CD4-positive, alpha-beta T cell treated with Interleukin-15 for 4 hours (primary cell): Measurements from ENCODE around the gene HOXB5.

Experiments
- DNase-seq: peaks from one replicate; pipeline ENCODE4 v3.0.0-alpha.2; 2020; ENCODE audit warnings: low spot score

The HOXB5 gene

DNA sequence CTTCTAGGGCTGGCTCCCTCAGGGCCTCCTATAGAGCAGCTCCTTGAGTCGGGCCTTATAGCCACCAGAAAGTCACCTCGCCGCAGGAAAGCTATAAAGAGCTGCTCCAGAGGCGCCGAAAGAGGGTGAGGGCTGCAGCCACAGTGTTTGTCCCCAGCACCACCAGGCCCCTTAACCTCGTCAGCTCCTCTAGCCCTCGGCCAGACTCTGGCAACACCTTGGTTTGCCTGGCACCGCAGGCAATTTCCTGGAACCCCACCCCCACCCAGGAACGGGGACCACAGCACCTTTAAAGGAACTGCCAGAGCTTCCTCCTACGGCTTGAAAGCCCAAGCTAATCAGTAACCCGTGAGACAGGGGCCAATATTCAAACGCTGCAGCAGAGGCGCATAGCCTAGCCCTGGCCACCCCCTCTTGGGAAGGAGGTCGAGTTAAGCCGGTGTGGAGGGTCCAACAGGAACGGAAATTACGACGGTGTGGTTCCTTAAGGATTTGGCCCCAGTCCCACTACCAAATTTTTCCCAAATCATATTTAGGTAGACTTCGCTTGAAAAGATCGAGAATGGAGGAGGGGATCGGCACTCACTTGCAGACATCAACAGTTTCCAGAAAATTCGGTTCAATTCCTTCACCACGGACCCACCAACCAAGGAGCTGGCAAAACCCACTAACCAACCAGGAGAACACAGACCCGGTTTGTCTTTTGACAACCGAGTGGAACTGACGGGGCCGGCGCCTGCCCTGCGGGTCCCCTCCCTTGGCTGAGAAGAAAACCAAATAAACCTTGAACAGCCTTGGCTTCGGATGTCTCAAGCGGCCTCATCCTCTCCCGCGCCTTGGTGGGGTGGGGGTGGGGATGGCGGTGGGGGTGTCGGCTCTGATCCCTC lies 8.2 kb upstream of the HOXB5 start:
- no peak for DNase-seq

GRCh38 chr17:48601207-48601538 lies 7.6 kb upstream of the HOXB5 start:
- DNase-seq: no peak

- no peak for DNase-seq
Observed at GRCh38 chr17:48600244-48601098, 6.9 kb upstream of the HOXB5 start.

GRCh38 chr17:48599354-48599753 lies 5.8 kb upstream of the HOXB5 start:
- no peak for DNase-seq

DNA sequence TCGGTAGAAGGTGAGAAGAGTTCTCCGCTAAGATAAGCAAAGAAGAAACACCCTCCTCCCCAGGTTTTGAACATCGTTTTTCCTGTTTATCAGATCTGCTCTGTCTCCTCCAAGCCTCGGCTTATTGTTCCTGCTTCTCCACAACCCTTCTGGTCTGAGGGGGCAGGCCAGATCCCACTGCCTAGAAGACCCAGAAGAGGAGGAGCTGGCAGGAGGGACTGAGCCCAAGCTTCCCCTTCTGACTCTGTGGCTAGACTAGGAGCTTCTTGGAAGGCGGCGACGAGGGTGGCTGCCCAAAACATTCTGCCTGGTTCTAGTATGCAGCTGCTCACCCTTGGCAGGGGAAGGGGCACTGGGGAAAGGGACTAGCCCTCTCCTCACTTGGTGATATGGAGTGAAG lies 5.2 kb upstream of the HOXB5 start:
- no peak for DNase-seq

- DNase-seq: peak; percentile 31
Observed at GRCh38 chr17:48597778-48598631, 4.4 kb upstream of the HOXB5 start.

- DNase-seq: no peak
Observed at GRCh38 chr17:48597528-48597777, 3.9 kb upstream of the HOXB5 start.

DNA sequence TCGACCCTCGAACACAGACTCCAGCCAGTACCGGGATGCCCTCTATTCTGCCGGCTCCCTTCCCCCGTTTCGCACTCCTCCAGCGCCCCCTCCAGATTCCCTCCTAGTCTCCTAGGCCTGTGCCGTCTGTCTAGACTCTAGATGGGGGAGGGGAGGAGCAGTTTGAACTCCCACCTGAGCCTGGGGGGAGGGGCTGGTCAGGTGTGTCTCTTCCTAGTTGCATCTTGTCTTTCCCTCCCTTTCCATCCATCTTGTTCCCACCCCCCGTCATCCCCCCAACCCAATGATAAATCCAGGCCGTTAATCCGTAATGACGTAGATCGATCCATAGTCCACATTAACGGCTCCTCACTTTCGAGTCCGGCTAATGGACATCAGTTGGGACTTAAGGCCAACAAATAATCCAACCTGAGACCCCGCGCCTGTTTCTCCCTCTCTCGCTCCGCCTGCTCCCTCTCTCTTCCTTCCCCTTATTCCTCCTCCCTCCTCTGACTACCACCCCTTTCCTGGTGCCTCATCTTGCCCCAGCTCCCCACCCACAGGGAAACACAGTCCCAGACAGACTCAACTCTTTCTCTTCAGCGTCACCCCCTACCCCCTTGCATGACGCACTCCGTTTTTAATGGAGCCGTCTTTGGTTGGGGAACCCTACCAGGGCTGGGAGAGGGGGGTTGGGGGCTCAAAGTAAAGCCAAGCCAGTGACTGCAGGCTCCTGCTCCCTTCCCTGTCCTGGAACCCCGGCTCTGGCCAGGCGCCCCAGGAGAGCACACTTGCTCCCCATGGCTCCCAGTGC lies 3.4 kb upstream of the HOXB5 start:
- no peak for DNase-seq

- DNase-seq: no peak
Observed at GRCh38 chr17:48596000-48596734, 2.6 kb upstream of the HOXB5 start.

DNA sequence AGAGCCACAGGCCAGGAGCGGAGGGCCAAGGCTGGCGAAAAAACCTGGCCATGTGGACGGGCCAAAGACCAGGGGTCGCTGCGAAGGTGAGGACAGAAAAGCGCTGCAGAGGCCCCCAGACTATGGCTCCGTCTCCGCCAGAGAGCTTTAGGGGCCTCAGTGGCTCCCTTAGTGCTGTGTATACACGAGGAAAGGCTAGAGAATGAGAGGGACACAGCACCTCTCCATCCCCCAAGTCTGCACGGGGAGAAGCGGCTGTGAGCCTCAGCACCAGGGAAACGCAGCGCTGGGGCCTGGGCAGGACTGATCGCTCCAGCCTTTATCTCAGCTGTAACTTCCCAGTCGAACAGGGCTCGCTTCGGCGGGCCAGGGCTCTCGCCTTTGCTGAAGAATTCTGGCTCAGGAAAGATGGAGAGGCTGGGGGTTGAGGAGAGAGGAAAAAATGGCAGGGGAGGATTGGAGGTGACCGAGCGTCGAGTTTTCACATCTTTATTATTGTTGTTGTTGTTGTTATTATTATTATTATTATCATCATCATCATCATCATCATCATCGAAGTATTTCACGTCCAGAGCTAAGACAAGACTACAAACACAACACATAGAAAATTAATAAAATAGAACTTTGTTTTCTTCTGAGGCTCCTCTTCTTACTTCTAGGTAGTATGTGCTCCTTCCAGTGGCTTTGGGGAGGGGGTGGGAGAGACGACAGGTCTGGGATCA lies 1.9 kb upstream of the HOXB5 start:
- no peak for DNase-seq

DNA sequence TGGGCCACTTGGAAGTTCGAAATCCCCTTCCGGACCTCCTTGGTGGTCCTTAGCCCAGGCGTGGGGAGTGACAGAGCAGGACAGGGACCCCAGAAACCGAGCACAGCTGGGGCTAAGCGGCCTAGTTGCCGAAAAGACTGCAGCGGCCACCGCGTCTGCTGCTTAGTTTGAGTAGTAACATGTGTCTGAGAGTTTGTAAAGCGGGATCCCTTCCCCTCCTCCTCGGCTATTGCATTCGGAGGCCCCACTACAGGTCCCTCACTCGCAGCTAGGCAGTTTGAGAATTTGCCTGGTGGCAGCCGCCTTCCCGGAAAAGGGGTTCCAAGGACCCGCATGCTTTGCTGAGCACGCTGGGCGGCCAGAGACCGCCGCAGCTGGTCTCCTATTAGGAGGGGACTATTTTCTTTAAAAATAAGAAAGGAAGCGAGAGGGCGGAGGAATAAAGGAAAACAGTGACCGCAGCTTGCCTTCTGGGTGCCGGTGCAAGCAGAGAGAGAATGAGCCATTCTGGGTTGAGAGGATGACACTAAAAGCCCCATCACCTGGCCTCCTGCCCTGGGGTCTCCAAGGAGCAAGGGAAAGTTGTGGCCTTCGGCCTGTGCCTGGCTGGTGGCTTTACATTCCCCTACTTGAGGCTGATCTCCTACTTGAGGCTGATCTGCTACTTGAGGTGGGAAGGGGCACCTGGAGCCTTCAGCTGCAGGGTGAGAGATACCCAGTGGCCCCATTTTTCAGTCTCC lies 1.1 kb upstream of the HOXB5 start:
- no peak for DNase-seq

DNA sequence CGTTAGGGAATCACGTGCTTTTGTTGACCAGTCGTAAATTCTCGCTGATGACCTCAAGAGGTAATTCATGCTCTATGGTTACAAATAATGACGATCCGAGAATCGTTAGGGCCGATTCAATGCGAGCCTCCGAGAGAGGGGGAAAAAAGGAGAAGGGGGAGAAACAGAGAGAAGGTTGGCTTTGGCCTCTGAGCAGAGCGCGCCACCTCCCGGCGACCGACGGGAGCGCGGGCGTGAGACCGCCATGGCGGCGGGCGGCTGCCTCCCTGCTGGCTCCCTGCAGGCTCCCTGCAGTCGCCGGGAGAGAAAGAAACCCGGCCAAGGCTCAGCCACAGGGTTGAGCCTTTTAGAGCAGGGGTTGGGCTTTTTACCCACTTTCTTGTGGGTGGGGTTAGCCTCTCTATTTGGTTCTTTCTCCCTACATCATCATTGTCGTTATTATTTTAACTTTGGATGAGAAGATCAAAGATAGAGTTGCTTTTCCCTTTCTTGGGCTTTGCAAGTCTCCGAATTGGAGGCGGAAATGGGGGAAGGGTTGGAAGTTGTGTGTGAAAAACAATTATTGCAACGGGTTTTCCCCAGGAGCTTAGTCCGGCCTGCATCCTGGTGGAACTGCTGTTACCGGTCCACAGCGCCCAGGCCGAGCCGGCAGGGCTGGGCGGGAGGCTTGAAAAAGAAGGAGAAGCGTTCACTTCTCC lies 410 bp upstream of the HOXB5 start:
- peak; percentile 80 for DNase-seq

GRCh38 chr17:48592577-48592976 lies 1.0 kb downstream of the HOXB5 start:
- no peak for DNase-seq

DNA sequence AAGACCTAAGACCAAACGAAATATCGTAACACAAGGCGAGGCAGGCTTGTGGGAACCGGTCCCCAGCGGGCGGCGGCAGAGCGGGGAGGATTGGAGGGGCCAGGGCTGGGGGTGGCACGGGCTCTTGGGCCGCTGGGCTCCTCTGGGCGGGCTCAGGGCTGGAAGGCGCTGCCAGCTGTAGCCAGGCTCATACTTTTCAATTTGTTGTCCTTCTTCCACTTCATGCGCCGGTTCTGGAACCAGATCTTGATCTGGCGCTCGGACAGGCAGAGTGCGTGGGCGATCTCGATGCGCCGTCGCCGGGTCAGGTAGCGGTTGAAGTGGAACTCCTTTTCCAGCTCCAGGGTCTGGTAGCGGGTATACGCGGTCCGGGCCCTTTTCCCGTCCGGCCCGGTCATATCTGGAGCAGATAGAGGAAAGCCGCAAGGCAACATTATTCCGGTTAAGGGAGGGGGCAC lies 1.5 kb downstream of the HOXB5 start:
- no peak for DNase-seq

DNA sequence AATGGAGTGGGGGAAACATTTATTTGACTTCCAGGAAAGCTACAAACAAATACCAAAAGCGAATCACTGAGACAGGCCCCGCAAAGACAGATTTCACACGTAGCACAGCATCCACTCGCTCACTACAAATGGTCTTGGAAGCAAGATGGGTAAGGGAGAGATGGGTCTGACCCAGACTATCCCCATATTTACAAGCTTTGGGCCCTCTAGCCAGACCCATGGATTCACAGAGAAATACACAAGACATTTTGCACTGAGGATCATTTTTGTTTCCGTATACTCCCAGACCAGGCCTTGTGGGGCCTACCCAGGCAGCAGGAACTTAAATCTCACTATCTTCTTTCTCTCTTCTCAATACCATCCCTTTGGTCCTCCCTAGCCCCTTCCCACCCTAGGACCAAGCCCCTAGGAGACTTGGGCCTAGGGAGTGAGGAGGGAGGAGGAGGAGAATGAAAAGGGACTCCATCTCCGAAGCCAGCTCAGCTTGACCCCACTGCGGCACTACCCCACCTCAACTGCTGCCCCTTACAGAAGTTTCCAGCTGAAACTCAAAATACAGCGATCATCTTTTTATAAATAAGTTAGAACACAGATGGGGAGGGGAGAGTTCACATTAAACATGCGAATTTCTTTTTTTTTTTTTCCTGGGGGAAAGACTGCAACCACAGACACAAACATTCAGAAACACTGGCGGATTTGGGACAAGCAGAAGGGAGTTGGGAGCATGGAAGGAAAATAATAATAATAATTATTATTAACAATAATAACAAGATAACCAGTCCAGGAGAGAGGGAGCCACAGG lies 2.1 kb downstream of the HOXB5 start:
- DNase-seq: no peak

- no peak for DNase-seq
Observed at GRCh38 chr17:48590607-48591161, 2.9 kb downstream of the HOXB5 start.

DNA sequence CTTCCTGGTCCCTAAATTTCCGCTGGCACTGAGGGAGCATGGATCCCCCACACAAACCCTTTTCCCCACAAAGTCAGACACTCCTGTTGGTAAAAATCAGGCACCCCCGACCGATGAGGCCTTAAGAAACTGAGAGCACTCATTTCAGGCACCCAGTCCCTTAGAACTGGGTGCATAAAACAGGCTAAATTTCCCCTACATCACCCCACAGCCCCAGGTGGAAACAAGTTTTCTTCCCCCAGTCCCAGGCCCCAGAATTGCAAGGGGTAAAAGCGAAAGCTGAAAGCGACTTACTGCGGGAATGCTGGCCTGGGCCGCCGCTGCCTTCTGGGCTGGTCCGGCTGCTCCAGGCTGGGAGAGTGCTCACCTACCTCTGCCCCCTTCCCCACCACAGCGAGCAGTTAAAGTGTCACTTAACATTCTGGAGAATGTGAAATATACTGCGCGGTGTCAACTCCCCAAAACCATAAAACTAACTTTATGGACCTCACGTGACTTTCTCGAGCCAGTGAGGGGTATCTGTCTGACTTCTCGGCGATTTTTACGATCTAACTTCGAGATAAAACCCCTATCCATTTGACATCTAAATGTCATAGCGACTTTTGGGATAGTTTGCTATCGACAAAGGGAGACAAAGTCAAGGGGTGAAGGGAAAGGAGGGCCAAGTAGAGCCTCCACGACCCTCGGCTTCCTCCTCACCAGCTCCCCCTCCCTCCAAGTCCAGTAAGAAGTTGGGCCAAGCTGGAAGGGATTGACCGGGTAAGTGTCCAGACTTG lies 3.6 kb downstream of the HOXB5 start, which contains the start of gene HOXB3:
Gene HOXB3, minus strand, starts transcription at position 411 of the 776 bp plus-strand sequence. CDS start 37,767 bp downstream, outside the sequence.
- DNase-seq: no peak
